Activated CD8-positive, alpha-beta memory T cell treated with anti-CD3 and anti-CD28 coated beads, Interleukin-2, amount 50 U/mL, for 1 hour (primary cell): ENCODE results near the gene MSANTD2.

Experiments
- DNase-seq: peaks from one replicate; pipeline ENCODE4 v3.0.0-alpha.2; 2020; ENCODE audit errors: extremely low read depth

The MSANTD2 gene

GRCh38 chr11:124817036-124817435, 16.8 kb upstream of the MSANTD2 start:
- no peak for DNase-seq

- DNase-seq, result no peak
Measured at GRCh38 chr11:124814739-124815138, 14.5 kb upstream of the MSANTD2 start.

- DNase-seq, result no peak
Measured at GRCh38 chr11:124812876-124813275, 12.7 kb upstream of the MSANTD2 start.

GRCh38 chr11:124811399-124812125, 11.4 kb upstream of the MSANTD2 start:
- no peak for DNase-seq

- DNase-seq, result no peak
Measured at GRCh38 chr11:124807660-124808270, 7.6 kb upstream of the MSANTD2 start.

- no peak for DNase-seq
Measured at GRCh38 chr11:124807201-124807600, 7.0 kb upstream of the MSANTD2 start.

- no peak for DNase-seq
Measured at GRCh38 chr11:124804884-124805283, 4.7 kb upstream of the MSANTD2 start.

- no peak for DNase-seq
Measured at GRCh38 chr11:124801636-124802312, 1.6 kb upstream of the MSANTD2 start.

GRCh38 chr11:124801014-124801413, 808 bp upstream of the MSANTD2 start:
- DNase-seq, result no peak

- no peak for DNase-seq
Measured at GRCh38 chr11:124799348-124800225, 619 bp downstream of the MSANTD2 start.

- DNase-seq, result no peak
Measured at GRCh38 chr11:124798991-124799347, 1.2 kb downstream of the MSANTD2 start.

GRCh38 chr11:124796312-124796711, 3.9 kb downstream of the MSANTD2 start:
- no peak for DNase-seq

GRCh38 chr11:124793466-124794278, 6.5 kb downstream of the MSANTD2 start:
- no peak for DNase-seq

- no peak for DNase-seq
Measured at GRCh38 chr11:124791626-124792341, 8.4 kb downstream of the MSANTD2 start.

- DNase-seq, result no peak
Measured at GRCh38 chr11:124788521-124788920, 11.7 kb downstream of the MSANTD2 start.

GRCh38 chr11:124784051-124784450, 16.2 kb downstream of the MSANTD2 start:
- DNase-seq, result no peak

- DNase-seq, result no peak
Measured at GRCh38 chr11:124783002-124783401, 17.2 kb downstream of the MSANTD2 start.

- DNase-seq, result no peak
Measured at GRCh38 chr11:124779568-124779967, 20.6 kb downstream of the MSANTD2 start.

- DNase-seq, result no peak
Measured at GRCh38 chr11:124778281-124778680, 21.9 kb downstream of the MSANTD2 start.

GRCh38 chr11:124776865-124777645, 23.2 kb downstream of the MSANTD2 start:
- DNase-seq, result no peak
